Measurements from ENCODE around the gene CPM.

DNA sequence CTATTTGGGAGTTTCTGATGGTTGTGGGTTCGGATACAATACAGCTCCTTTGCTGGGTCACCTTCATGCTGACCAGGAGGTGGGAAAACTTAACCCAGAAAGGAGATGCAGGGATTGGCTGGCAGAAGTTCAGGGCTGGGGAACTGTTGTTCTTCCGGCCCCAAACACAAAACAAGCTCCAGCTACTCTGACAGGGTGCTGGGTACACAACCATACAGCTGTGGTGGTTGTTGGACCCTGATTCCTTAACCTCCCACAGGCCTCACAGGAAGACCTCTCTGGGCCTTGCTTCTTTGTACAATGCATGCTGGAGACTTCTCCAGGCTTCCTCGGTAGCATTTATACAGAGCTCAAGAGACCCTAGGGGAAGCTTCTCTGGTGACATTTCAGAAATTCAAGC lies 47.6 kb downstream of the CPM start:
- no peak for TF ChIP-seq RAD21 (IDR thresholded peaks at IDR 0.05; ENCODE audit: low read length)
- TF ChIP-seq MAZ (IDR thresholded peaks at IDR 0.05; ENCODE audit: borderline replicate concordance, low read depth, low read length), result no peak
- TF ChIP-seq CTCF (conservative IDR thresholded peaks at IDR 0.05; ENCODE audit: low read depth, low read length), result no peak
- TF ChIP-seq POLR2A (IDR thresholded peaks at IDR 0.05; ENCODE audit: low read depth, low read length), result no peak
- no peak for TF ChIP-seq SMC3 (IDR thresholded peaks at IDR 0.05; ENCODE audit: low read depth, low read length)
- TF ChIP-seq MAFK (IDR thresholded peaks at IDR 0.05; ENCODE audit: low read depth, low read length), result no peak
- no peak for TF ChIP-seq MXI1 (IDR thresholded peaks at IDR 0.05; ENCODE audit: borderline replicate concordance, low read depth, low read length)
- no peak for TF ChIP-seq BHLHE40 (IDR thresholded peaks at IDR 0.05; ENCODE audit: low read depth, low read length)
- no peak for TF ChIP-seq CHD1 (IDR thresholded peaks at IDR 0.05; ENCODE audit: low read depth, low read length)
- TF ChIP-seq ELK1 (IDR thresholded peaks at IDR 0.05; ENCODE audit: borderline replicate concordance, low read depth, low read length), result no peak
- no peak for TF ChIP-seq USF2 (IDR thresholded peaks at IDR 0.05; ENCODE audit: low read depth, low read length)
